Endothelial cell of hepatic sinusoid (primary cell): ENCODE measurements around the gene RXRA.
"Not testable (repeated sequence)": the region's sequence is repeated elsewhere in the genome, so short reads cannot be mapped to it uniquely, and the experiment has no call there.

ENCODE experiments used
- in situ Hi-C: cut with HindIII; loops from 2 replicates; pipeline ENCODE4 v1.10.0; 2017; ENCODE audit warnings: low sequenced_read_pairs

The RXRA gene

GRCh38 chr9:134307674-134308638, 18.3 kb upstream of the RXRA start:
- in situ Hi-C loops, result no loop called here

GRCh38 chr9:134308639-134309220, 17.5 kb upstream of the RXRA start:
- in situ Hi-C loops, result not testable (repeated sequence)

- in situ Hi-C loops, result no loop called here
Observed at GRCh38 chr9:134313470-134313869, 12.8 kb upstream of the RXRA start.

GRCh38 chr9:134314039-134314949, 12.0 kb upstream of the RXRA start:
- in situ Hi-C loops, result no loop called here

- in situ Hi-C loops, result loop anchor here (5.0 kb wide), 2 partner anchors 53 to 67 kb away; no protein-coding TSS in a partner anchor
Observed at GRCh38 chr9:134314950-134315715, 11.1 kb upstream of the RXRA start.

GRCh38 chr9:134315716-134316448, 10.4 kb upstream of the RXRA start:
- in situ Hi-C loops, result loop anchor here (5.0 kb wide), 2 partner anchors 54 to 66 kb away; no protein-coding TSS in a partner anchor

GRCh38 chr9:134316449-134317160, 9.7 kb upstream of the RXRA start:
- in situ Hi-C loops, result loop anchor here (5.0 kb wide), 2 partner anchors 54 to 66 kb away; no protein-coding TSS in a partner anchor

GRCh38 chr9:134317400-134317789, 8.9 kb upstream of the RXRA start:
- in situ Hi-C loops, result loop anchor here (5.0 kb wide), 2 partner anchors 55 to 65 kb away; no protein-coding TSS in a partner anchor

GRCh38 chr9:134317790-134318414, 8.4 kb upstream of the RXRA start:
- in situ Hi-C loops, result loop anchor here (5.0 kb wide), 2 partner anchors 56 to 64 kb away; no protein-coding TSS in a partner anchor

GRCh38 chr9:134318481-134318891, 7.8 kb upstream of the RXRA start:
- in situ Hi-C loops, result loop anchor here (5.0 kb wide), 2 partner anchors 56 to 64 kb away; no protein-coding TSS in a partner anchor

GRCh38 chr9:134318941-134319305, 7.3 kb upstream of the RXRA start:
- in situ Hi-C loops, result loop anchor here (5.0 kb wide), 2 partner anchors 57 to 63 kb away; no protein-coding TSS in a partner anchor

GRCh38 chr9:134319306-134320125, 6.7 kb upstream of the RXRA start:
- in situ Hi-C loops, result loop anchor here (5.0 kb wide), 2 partner anchors 57 to 63 kb away; no protein-coding TSS in a partner anchor

GRCh38 chr9:134320126-134320867, 6.0 kb upstream of the RXRA start:
- in situ Hi-C loops, result no loop called here

- in situ Hi-C loops, result no loop called here
Observed at GRCh38 chr9:134320868-134321471, 5.3 kb upstream of the RXRA start.

- in situ Hi-C loops, result no loop called here
Observed at GRCh38 chr9:134321531-134321930, 4.7 kb upstream of the RXRA start.
